Kidney glomerular epithelial cell (primary cell): ENCODE measurements around the gene ZNF791.
"Not testable (repeated sequence)": the region's sequence is repeated elsewhere in the genome, so short reads cannot be mapped to it uniquely, and the experiment has no call there.

ENCODE experiments used
- DNase-seq: peaks from one replicate; lab custom pipeline; 2025; lab: John Stamatoyannopoulos, UW

The ZNF791 gene

GRCh38 chr19:12629215-12629614 lies 18.5 kb downstream of the ZNF791 start:
- DNase-seq = no peak

GRCh38 chr19:12636631-12637030 lies 25.9 kb downstream of the ZNF791 start:
- DNase-seq = no peak

- no peak for DNase-seq
Measured at GRCh38 chr19:12638611-12639182, 28.0 kb downstream of the ZNF791 start.

- DNase-seq = peak; percentile 59
Measured at GRCh38 chr19:12639901-12640613, 29.3 kb downstream of the ZNF791 start.

- no peak for DNase-seq
Measured at GRCh38 chr19:12641456-12641855, 30.7 kb downstream of the ZNF791 start.

GRCh38 chr19:12642506-12642905 lies 31.8 kb downstream of the ZNF791 start:
- DNase-seq = no peak

- DNase-seq = not testable (repeated sequence)
Measured at GRCh38 chr19:12643716-12644115, 33.0 kb downstream of the ZNF791 start.

GRCh38 chr19:12646551-12646950 lies 35.8 kb downstream of the ZNF791 start:
- DNase-seq = no peak

- no peak for DNase-seq
Measured at GRCh38 chr19:12647047-12647446, 36.3 kb downstream of the ZNF791 start.

GRCh38 chr19:12647490-12648071 lies 36.9 kb downstream of the ZNF791 start:
- no peak for DNase-seq

GRCh38 chr19:12648088-12648487 lies 37.4 kb downstream of the ZNF791 start:
- no peak for DNase-seq

GRCh38 chr19:12649941-12650340 lies 39.2 kb downstream of the ZNF791 start:
- no peak for DNase-seq

GRCh38 chr19:12652219-12652618 lies 41.5 kb downstream of the ZNF791 start:
- DNase-seq = no peak

GRCh38 chr19:12655546-12655945 lies 44.8 kb downstream of the ZNF791 start:
- DNase-seq = no peak

- no peak for DNase-seq
Measured at GRCh38 chr19:12656899-12657571, 46.3 kb downstream of the ZNF791 start.

- DNase-seq = no peak
Measured at GRCh38 chr19:12657966-12658365, 47.2 kb downstream of the ZNF791 start.

- DNase-seq = no peak
Measured at GRCh38 chr19:12660980-12661379, 50.3 kb downstream of the ZNF791 start.

- no peak for DNase-seq
Measured at GRCh38 chr19:12664406-12665280, 53.9 kb downstream of the ZNF791 start.

- no peak for DNase-seq
Measured at GRCh38 chr19:12665281-12665573, 54.5 kb downstream of the ZNF791 start.

- no peak for DNase-seq
Measured at GRCh38 chr19:12665671-12666264, 55.0 kb downstream of the ZNF791 start.

GRCh38 chr19:12666265-12667048 lies 55.7 kb downstream of the ZNF791 start, which contains the start of the genes MAN2B1 and WDR83:
Gene MAN2B1, minus strand, starts transcription at chr19:12666742. Its CDS starts 41 bp downstream, at chr19:12666701.
Gene WDR83, plus strand, starts transcription at chr19:12666807. Its CDS starts 2,984 bp downstream, at chr19:12669791.
- DNase-seq = peak; percentile 34
